GM13977 (cell line): Measurements from ENCODE around the gene BMPR1B.

Experiments
- DNase-seq: peaks from one replicate; pipeline ENCODE4 v3.0.0; 2012; ENCODE audit warnings: low spot score
- CTCF ChIP-seq: IDR thresholded peaks from 2 replicates; pipeline ENCODE4 v1.5.1; 2012; ENCODE audit warnings: mild to moderate bottlenecking, control low read depth; ENCODE audit not compliant: insufficient read depth; ENCODE audit errors: extremely low read depth, missing control alignments
- in situ Hi-C: fragments of 300-500 bp; cut with MboI; formaldehyde crosslinking; loops from one replicate; pipeline ENCODE4 v1.12.0; 2022; ENCODE audit warnings: low sequenced_read_pairs, low pct_unique_long_range_greater_than_20kb, mixed read lengths, inconsistent platforms; ENCODE audit not compliant: unreplicated experiment

The BMPR1B gene

GRCh38 chr4:94889523-94889922 lies 131.8 kb downstream of the BMPR1B start:
- TF ChIP-seq CTCF = no peak
- in situ Hi-C loops = no loop called here
- no peak for DNase-seq

GRCh38 chr4:94889946-94890345 lies 132.2 kb downstream of the BMPR1B start:
- in situ Hi-C loops = no loop called here
- DNase-seq = no peak
- no peak for TF ChIP-seq CTCF

- DNase-seq = no peak
- in situ Hi-C loops = no loop called here
- TF ChIP-seq CTCF = no peak
Observed at GRCh38 chr4:94890579-94890978, 132.8 kb downstream of the BMPR1B start.

- DNase-seq = no peak
- in situ Hi-C loops = no loop called here
- no peak for TF ChIP-seq CTCF
Observed at GRCh38 chr4:94892051-94892450, 134.3 kb downstream of the BMPR1B start.

GRCh38 chr4:94895081-94895480 lies 137.3 kb downstream of the BMPR1B start:
- no peak for TF ChIP-seq CTCF
- in situ Hi-C loops = no loop called here
- no peak for DNase-seq

- in situ Hi-C loops = no loop called here
- DNase-seq = no peak
- TF ChIP-seq CTCF = no peak
Observed at GRCh38 chr4:94897023-94897422, 139.3 kb downstream of the BMPR1B start.

- no peak for TF ChIP-seq CTCF
- in situ Hi-C loops = no loop called here
- DNase-seq = no peak
Observed at GRCh38 chr4:94905511-94905910, 147.8 kb downstream of the BMPR1B start.
